ENCODE data around the gene ZNF385B.
"Not testable (repeated sequence)": the region's sequence is repeated elsewhere in the genome, so short reads cannot be mapped to it uniquely, and the experiment has no call there.

Gene ZNF385B

DNA sequence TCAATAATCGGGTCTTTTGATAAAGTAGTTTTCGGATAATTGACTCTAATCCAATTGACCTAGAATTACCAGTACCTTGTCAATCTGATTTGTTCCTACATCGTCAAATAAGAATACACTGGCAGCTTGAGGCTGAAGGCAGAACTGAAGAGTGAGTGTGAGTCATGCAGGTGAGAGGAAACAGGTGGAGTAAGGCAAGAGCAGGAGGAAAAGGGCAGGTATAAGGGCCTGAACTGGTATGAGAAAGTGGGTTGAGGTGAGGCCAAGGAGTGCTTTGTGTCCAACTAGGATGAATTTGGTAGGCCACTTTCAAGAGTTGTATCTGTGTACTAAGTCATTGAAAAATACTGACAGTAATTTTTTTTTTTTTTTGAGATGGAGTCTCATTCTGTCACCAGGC lies 186.0 kb downstream of the ZNF385B start:
- DNase-seq = no peak

GRCh38 chr2:179671043-179671981 lies 190.1 kb downstream of the ZNF385B start:
- no peak for DNase-seq

- DNase-seq = no peak
Measured at GRCh38 chr2:179669196-179669595, 192.2 kb downstream of the ZNF385B start.

DNA sequence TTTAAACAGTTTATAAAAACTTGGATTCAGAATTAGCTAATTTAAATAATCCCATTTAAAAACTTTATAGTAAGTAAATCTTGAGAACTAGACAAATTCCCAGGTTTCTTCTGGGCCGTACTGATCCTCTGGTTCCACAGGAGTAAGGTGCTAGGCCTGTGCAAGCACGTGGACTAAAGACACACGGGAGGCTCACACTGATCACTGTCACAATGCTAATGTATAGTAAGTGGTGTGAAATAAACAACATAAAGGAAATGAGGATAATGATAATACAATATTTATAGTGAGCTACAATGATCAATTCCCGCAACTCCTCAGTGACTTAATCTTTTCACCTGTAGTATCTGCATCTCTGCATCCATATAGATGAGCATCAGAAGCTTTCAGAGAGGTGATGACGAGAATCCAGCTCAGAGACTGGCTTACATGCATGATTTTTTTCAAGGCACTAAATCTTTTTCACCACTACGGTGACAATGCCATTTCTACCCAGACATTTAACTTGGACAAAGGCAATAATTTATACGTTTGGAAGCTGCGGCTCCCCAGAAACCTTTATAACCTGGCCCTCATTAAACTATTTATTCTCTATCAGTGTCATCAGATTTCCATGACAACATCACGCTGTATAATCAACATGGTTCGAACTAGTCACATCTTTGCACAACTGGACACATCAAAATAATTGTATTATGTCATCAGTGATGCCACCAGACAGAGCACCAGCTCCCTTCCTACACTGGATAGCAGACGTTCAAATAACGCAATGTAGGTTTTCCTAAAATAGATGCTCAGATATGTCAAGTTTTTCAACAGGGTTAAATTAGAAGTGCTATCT lies 196.2 kb downstream of the ZNF385B start:
- DNase-seq = no peak

- DNase-seq = no peak
Measured at GRCh38 chr2:179661986-179662385, 199.4 kb downstream of the ZNF385B start.

GRCh38 chr2:179657068-179657595 lies 204.3 kb downstream of the ZNF385B start:
- DNase-seq = no peak

GRCh38 chr2:179655627-179656026 lies 205.8 kb downstream of the ZNF385B start:
- DNase-seq = no peak

DNA sequence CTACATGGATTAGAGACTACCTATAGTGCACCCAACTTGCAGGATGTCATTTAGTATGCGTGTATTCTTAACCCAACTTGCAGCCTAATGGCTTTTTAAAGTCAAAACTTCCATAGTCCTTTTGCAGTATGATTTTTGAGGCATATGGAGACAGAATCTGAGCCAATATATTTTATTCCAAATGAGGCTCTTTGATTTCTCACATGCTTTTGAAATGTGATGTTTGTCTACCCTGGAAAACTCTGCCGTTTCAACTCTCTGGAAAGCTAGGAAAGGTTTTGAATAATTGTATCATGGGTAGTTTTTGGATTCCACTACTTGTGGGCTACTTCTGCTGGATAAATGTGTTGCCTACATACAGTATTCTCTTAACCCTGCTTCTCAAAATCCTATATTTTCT lies 206.6 kb downstream of the ZNF385B start:
- no peak for DNase-seq

DNA sequence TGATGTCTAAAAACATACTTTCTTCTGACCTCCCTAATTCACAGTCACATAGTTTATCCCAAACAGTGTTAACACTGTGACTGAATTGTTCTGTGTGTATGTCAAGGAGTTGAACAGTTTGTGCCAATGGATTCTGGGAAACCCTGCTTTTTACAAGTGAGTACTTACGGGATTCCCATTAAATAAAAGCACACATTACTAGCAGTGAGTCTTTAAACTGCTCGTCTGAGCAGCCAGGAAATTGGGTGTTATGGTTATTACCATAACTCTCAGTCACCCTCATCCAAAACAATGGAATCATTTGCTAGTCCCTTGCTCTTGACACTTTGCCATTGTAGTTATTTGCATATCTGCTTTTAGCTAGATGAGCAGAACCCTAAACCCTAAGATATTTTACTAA lies 209.1 kb downstream of the ZNF385B start:
- DNase-seq = no peak

- DNase-seq = no peak
Measured at GRCh38 chr2:179650420-179650819, 211.0 kb downstream of the ZNF385B start.

DNA sequence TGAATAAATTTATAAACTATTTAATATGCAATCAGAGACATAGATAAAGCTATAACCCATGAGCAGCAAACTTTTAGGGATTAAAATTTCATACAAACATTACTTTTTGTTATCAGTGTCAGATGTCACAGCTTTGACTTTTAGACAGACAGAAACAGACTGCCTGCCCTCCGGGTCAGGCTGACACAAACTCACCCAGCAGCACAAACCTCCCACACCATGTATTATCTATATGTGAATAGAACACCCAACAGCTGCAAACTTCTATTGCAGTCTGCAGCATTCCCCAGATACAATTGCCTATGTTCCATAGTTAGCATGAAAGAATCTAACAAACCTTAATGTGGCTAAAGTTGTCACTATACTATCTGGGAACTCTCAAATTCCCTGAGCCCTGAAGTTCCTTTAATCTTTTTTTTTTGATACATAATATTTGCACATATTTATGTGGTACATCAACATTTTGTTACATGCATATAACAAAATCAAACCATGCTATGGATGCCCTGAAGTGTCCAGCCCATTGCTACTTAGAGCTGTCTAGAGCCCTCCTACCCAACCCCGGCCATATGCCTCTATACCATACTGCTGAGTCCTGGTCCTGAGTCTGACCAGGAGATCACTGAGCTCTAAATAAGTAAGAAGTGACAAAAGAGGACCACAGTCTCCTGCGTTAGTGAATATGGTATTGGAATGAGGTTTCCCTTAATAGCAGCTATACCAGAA lies 214.4 kb downstream of the ZNF385B start:
- DNase-seq = no peak

GRCh38 chr2:179646173-179646769 lies 215.1 kb downstream of the ZNF385B start:
- no peak for DNase-seq

DNA sequence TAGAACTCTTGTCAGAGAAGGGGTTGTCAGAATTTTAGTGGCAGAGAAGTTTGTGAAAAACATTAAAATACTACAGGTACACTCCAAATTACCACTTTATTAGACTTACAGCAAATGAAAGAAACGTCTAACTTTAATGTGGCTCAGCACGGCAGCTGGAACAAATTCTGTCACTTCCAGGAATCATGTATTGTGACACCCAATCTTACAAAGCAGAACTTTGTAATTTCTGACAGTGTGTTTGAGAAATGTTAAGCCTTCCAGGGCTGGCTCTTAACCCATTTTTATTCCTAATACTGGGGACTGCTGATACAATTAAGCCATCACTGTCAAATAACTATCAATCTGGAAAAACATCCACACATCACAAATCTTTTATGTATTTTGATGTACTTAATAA lies 216.4 kb downstream of the ZNF385B start:
- no peak for DNase-seq

- no peak for DNase-seq
Measured at GRCh38 chr2:179642462-179642861, 218.9 kb downstream of the ZNF385B start.

DNA sequence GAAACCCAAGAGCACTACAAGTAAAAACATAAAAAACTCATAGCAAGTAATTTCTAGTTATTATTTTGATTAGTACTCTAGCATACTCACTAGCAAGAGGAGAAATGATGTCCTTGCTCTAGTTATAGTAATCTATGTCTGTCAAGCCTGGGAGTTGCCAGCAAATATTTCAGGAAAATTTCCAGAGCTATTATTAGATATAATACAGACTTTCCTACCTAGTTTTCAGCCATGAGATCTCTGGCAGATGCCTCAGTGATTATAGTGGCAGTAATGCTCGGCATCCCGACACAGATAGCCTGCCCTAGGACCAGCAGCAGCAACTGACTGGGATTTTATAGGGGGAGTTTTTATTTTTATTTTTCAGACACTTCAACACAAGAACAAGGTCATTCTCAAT lies 224.4 kb downstream of the ZNF385B start:
- DNase-seq = no peak

DNA sequence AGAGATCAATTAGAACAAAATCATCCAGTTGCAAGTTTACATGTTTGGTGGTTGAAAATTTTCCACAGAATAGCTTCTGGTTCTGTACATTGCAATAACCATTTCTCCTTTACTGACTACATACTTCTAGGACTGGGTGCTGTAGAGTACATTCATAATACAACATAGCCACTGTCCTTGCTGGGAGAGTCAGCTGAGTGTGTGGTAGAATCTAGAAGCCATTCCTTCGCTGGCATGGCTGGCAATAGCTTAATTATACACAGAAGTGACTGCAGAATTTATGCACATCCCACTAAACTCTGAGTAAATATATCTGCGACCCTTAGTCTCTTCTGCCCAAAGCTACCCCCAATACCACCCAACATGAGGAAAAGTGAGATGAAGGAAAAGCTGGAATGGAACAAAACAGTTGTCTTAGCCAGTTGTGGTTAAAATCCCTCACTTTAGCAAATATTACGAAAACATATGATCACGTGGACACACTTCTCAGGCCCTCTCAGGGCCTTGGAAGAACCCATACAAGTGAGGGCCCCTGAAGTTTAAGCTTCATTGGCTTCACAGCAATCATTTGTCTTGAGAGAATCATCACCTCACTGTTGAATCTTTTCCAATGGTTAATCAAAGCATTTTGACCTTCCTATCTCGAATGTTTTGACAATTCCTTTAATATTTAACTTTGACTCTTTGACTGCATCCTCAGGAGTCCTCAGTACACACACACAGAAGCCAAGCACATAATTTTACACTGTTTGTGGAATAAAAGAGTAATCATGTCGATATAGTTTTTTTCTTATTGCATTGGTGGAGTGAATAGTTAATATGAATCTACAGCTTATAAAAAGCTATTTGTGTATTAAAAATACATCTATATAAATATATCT lies 225.1 kb downstream of the ZNF385B start:
- DNase-seq = no peak

DNA sequence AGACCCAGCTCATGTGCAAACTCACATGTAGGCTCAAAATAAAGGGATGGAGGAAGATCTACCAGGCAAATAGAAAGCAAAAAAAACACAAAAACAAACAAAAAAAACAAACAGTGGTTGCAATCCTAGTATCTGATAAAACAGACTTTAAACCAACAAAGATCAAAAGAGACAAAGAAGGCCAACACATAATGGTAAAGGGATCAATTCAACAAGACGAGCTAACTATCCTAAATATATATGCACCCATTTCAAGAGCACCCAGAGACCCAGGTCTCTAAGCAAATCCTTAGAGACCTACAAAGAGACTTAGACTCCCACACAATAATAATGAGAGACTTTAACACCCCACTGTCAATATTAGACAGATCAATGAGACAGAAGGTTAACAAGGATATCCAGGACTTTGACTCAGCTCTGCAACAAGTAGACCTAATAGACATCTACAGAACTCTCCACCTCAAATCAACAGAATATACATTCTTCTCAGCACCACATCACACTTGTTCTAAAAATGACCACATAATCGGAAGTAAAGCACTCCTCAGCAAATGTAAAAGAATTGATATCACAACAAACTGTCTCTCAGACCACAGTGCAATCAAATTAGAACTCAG lies 229.5 kb downstream of the ZNF385B start:
- not testable (repeated sequence) for DNase-seq

GRCh38 chr2:179629776-179630175 lies 231.6 kb downstream of the ZNF385B start:
- not testable (repeated sequence) for DNase-seq

DNA sequence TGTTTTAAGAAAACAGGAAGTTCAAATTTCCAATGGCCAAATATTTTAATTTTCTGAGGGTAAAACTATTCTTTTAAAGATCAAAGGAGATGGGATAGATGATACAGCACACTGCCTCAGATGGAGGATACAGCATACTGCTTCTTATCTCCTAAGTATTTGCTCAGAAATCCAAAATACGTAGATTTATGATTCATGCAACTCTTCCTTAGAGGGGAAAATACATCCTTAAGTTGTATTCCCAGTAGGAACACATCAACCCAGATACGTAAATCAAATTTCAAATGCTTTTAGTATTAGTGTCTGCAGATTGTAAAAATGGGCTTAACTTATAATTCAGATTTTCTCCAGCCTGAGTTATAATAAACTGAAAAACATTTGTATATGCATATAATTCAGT lies 235.2 kb downstream of the ZNF385B start:
- no peak for DNase-seq

- no peak for DNase-seq
Measured at GRCh38 chr2:179622635-179623300, 238.6 kb downstream of the ZNF385B start.
